ENCODE results near the gene DPH7. TPM values are rescaled to one million over a fixed set of nuclear protein-coding genes. Genes with fewer than 3 reads are reported as not detected.

Gene DPH7
- total and polyA plus RNA-seq, 2 experiments from 2014 or later, result 26.7 to 27.0 TPM

DNA sequence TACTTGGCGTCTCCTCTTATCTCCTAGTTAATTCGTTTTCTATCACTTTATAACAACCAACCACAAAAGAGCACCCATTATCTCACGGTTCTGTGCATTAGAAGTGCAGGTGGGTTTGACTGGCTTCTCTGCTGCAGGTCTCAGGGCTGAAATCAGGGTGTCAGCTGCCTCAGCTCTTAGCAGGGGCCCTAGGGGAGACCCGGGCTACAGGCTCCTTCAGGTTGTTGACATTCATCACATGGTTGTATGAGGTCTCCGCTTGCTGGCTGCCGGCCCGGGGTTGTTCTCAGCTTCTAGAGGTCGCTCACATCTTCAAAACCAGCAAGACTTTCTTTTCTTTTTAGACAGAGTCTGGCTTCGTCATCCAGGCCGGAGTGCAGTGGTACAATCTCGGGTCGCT, 14.5 kb upstream of the DPH7 start:
- no peak for TF ChIP-seq EZH2 (IDR thresholded peaks at IDR 0.05; ENCODE audit: insufficient read depth, poor library complexity, severe bottlenecking)
- no peak for TF ChIP-seq EZH2phosphoT487 (IDR thresholded peaks at IDR 0.05; ENCODE audit: insufficient read depth, low read depth)
- WGBS, 2 experiments (ENCODE audit: low coverage in 1 of 2, low lambda C conversion rate in 2 of 2, missing lambda C conversion rate in 2 of 2), result 94 to 96% methylated on average over 12 of the region's 12 CpGs
- Histone ChIP-seq H3K4me3 (no peak overlapping the region), H3K9me2 (ENCODE audit: insufficient read depth) (no peaks in the 10 kb centered on the region), H3K4me2 (ENCODE audit: unreplicated experiment) (no peak overlapping the region), H3F3A (ENCODE audit: insufficient read depth) (no peaks in the 10 kb centered on the region), H3K27me3 (replicated peaks; ENCODE audit: insufficient read depth) (no peaks in the 10 kb centered on the region), H3K9me3 (ENCODE audit: low read depth) (no peaks in the 10 kb centered on the region), H3K9ac (no peak overlapping the region), H2AFZ (no peak overlapping the region), H3K27ac (no peak overlapping the region), H4K20me1 (ENCODE audit: insufficient read depth) (no peaks in the 10 kb centered on the region), H3K4me1 (ENCODE audit: insufficient read depth) (peaks cover 7% of the 10 kb centered on the region; the same call in 1 of the 2 replicates), H3K36me3 (ENCODE audit: low read depth) (no peaks in the 10 kb centered on the region), H3K79me2 (ENCODE audit: insufficient read depth) (peaks cover 16% of the 10 kb centered on the region)
- no peak for DNase-seq
- in situ Hi-C loops (cut with MboI), result no loop called here

DNA sequence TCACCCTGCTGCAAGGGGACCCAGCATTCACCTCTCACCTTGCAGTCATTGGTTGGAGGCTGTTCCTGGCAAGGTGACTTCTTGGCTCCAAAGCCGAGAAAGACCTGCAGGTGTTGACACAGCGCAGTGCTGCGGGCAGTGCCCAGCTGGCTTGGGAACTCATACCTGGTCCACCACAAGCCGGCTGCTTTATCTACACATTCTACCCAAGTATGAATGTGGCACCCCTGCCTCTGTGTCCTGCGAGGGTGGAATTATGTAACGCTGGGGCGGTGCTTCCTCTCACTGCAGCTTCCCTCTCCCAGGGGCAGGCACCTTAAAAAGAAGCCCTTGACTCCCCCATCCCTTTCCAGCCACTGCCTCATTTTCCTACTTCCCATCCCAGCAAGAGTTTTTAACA, 14.0 kb upstream of the DPH7 start:
- no peak for TF ChIP-seq EZH2phosphoT487 (IDR thresholded peaks at IDR 0.05; ENCODE audit: insufficient read depth, low read depth)
- TF ChIP-seq EZH2 (IDR thresholded peaks at IDR 0.05; ENCODE audit: insufficient read depth, poor library complexity, severe bottlenecking), result no peak
- DNase-seq, result no peak
- in situ Hi-C loops (cut with MboI), result no loop called here
- Histone ChIP-seq H3F3A (ENCODE audit: insufficient read depth) (no peaks in the 10 kb centered on the region), H3K4me3 (no peak overlapping the region), H3K36me3 (ENCODE audit: low read depth) (peaks cover 3% of the 10 kb centered on the region; the same call in 1 of the 2 replicates), H3K4me1 (ENCODE audit: insufficient read depth) (peaks cover 7% of the 10 kb centered on the region; the same call in 1 of the 2 replicates), H3K27me3 (replicated peaks; ENCODE audit: insufficient read depth) (no peaks in the 10 kb centered on the region), H3K9me2 (ENCODE audit: insufficient read depth) (no peaks in the 10 kb centered on the region), H4K20me1 (ENCODE audit: insufficient read depth) (no peaks in the 10 kb centered on the region), H3K9me3 (ENCODE audit: low read depth) (no peaks in the 10 kb centered on the region), H3K79me2 (ENCODE audit: insufficient read depth) (peaks cover 20% of the 10 kb centered on the region), H3K27ac (no peak overlapping the region), H3K4me2 (ENCODE audit: unreplicated experiment) (no peak overlapping the region), H3K9ac (no peak overlapping the region), H2AFZ (no peak overlapping the region)
- 89 to 90% methylated on average over 7 of the region's 7 CpGs for WGBS, 2 experiments (ENCODE audit: low coverage in 1 of 2, low lambda C conversion rate in 2 of 2, missing lambda C conversion rate in 2 of 2)

DNA sequence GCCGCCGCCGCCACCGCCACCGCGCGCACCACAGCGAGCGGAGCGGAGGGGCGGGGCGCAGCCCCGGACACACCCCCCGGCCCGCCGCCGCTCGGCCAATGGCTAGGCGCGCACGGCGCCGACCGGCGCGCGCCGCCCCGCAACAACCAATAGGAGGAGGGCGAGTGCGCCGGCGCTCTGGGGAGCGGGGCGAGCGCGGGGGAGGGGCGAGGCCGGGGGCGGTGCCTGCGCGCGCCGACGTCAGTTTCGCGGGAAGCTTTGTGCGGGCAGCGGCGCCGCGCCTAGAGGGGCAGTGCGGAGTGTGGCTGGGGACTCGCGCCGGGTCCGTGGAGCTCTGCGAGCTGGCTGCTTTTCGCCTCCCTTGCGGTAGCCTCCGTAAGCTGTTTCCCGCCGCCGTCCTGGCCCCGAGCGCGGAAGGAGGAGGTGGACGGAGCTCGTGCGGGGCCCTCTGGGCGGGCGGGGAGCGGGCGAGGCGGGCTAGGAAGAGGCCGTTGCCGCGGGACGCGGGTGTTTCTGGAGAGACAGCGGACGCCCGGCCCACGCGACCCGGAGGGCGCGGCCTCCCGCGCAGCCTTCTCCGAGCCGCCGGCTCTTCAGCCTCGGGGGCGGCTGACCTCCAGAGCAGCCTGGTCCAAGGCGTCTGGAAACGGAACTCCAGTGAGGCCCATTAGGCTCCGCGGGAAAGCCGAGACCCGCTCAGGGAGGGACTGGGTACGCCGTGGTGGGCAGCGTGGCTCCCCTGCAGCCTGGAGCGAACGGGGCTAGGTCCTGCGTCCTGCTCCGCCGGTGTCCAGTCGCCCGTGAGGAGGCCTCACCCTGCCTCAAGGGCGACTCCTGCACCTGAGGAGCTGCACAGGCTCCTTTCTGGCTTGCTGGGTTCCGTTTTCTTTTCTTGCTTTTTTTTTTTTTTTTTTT, 12.0 kb upstream of the DPH7 start, which contains the start of gene ZMYND19:
ZMYND19 (minus strand) TSS at position 44 of the 915 bp plus-strand sequence. CDS start 249 bp downstream, outside the sequence.
- Histone ChIP-seq H3K36me3 (ENCODE audit: low read depth) (peaks cover 17% of the 10 kb centered on the region; the same call in 1 of the 2 replicates), H3K9me3 (ENCODE audit: low read depth) (no peaks in the 10 kb centered on the region), H3K27ac (peak within 1 kb of the TSS; percentile 31), H3K9ac (peak within 1 kb of the TSS; percentile 78), H3K4me1 (ENCODE audit: insufficient read depth) (peaks cover 7% of the 10 kb centered on the region; the same call in 1 of the 2 replicates), H4K20me1 (ENCODE audit: insufficient read depth) (no peaks in the 10 kb centered on the region), H3K4me2 (ENCODE audit: unreplicated experiment) (peak within 1 kb of the TSS; percentile 84), H3K27me3 (replicated peaks; ENCODE audit: insufficient read depth) (no peaks in the 10 kb centered on the region), H3F3A (ENCODE audit: insufficient read depth) (no peaks in the 10 kb centered on the region), H2AFZ (peak within 1 kb of the TSS; percentile 84), H3K9me2 (ENCODE audit: insufficient read depth) (no peaks in the 10 kb centered on the region), H3K4me3 (peak within 1 kb of the TSS; percentile 78), H3K79me2 (ENCODE audit: insufficient read depth) (peaks cover 40% of the 10 kb centered on the region)
- no peak for TF ChIP-seq EZH2phosphoT487 (IDR thresholded peaks at IDR 0.05; ENCODE audit: insufficient read depth, low read depth)
- no peak for TF ChIP-seq EZH2 (IDR thresholded peaks at IDR 0.05; ENCODE audit: insufficient read depth, poor library complexity, severe bottlenecking)
- peak; percentile 97 for DNase-seq
- 1 to 6% methylated on average over 22 to 89 of the region's 113 CpGs for WGBS, 2 experiments (ENCODE audit: low coverage in 1 of 2, low lambda C conversion rate in 2 of 2, missing lambda C conversion rate in 2 of 2)
- in situ Hi-C loops (cut with MboI), result no loop called here

DNA sequence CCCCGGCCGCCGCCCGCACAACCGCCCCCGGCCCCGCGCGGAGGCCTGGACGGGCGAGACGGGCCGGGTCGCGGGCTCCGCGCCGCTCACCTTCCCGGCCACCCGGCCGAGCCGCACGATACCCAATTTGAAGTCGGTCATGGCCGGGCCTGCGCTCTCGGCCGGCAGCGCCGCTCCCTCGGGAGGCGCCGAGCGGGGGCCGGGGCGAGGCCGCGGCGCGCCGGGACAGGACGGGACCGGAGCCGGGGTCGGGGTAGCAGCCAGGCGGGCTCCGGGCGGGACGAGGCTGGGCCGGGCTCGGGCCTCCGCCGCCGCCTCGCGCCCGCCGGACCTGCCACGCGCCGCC, 11.4 kb upstream of the DPH7 start:
- Histone ChIP-seq H3K4me2 (ENCODE audit: unreplicated experiment) (no peak overlapping the region), H3K4me3 (peak overlapping the region; percentile 75)

More for the DNA sequence above, 11.4 kb upstream of the DPH7 start:
- H3K4me1 ChIP-seq (ENCODE audit: insufficient read depth), result peaks cover 7% of the 10 kb centered on the region; the same call in 1 of the 2 replicates
- TF ChIP-seq EZH2phosphoT487 (IDR thresholded peaks at IDR 0.05; ENCODE audit: insufficient read depth, low read depth) (no peak), EZH2 (IDR thresholded peaks at IDR 0.05; ENCODE audit: insufficient read depth, poor library complexity, severe bottlenecking) (no peak)
- no peaks in the 10 kb centered on the region for H4K20me1 ChIP-seq (ENCODE audit: insufficient read depth)
- DNase-seq, result no peak
- 0 to 1% methylated on average over 12 to 47 of the region's 61 CpGs for WGBS, 2 experiments (ENCODE audit: low coverage in 1 of 2, low lambda C conversion rate in 2 of 2, missing lambda C conversion rate in 2 of 2)
- peak overlapping the region; percentile 78 for H3K9ac ChIP-seq
- peaks cover 17% of the 10 kb centered on the region; the same call in 1 of the 2 replicates for H3K36me3 ChIP-seq (ENCODE audit: low read depth)
- no peaks in the 10 kb centered on the region for H3F3A ChIP-seq (ENCODE audit: insufficient read depth)
- no peaks in the 10 kb centered on the region for H3K9me2 ChIP-seq (ENCODE audit: insufficient read depth)
- H3K27ac ChIP-seq, result no peak overlapping the region; the same call in 1 of the 2 replicates
- in situ Hi-C loops (cut with MboI), result no loop called here
- peaks cover 45% of the 10 kb centered on the region for H3K79me2 ChIP-seq (ENCODE audit: insufficient read depth)
- no peak overlapping the region for H2AFZ ChIP-seq
- no peaks in the 10 kb centered on the region for H3K27me3 ChIP-seq (replicated peaks; ENCODE audit: insufficient read depth)
- no peaks in the 10 kb centered on the region for H3K9me3 ChIP-seq (ENCODE audit: low read depth)
